ENCODE data around the gene GNAI2. TPM values are rescaled to one million over a fixed set of nuclear protein-coding genes. Genes with fewer than 3 reads are reported as not detected.
A peak's percentile ranks its signal among the peaks of the same experiment; 100 is the strongest.

GNAI2 gene
- polyA plus RNA-seq, 3 donors from 2014 or later = 550 to 903 (median 902) TPM

DNA sequence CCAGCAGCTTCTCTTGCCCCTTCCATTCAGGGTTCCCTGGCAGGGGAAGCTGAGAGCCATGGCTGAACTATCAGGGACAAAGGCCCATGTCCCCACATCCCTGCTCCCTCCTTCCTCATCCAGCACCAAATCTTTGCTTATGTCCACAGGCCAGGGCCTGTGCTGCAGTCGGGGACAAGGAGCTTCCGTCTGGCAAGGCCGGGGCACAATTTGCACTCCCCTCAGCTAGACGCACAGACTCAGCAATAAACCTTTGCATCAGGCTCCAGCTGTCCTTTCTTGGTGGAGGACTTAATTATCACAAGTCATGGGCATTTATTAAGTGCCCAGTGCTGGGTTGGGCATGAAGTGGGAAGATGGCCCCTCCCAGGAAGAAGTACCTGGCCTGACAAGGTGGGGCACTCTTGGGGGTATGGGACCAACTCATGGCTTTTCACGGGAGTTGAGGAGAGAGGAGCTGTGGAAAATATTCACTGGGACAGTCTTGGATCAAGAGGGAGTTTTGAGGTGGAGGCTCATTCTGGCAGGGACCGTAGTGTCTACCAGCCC, 39.7 kb upstream of the GNAI2 start:
- Mint-ChIP-seq H3K27ac (no peak overlapping the region), H3K36me3 (no peaks in the 10 kb centered on the region), H3K4me1 (peaks cover 0 to 8% of the 10 kb centered on the region in 2 donors), H3K4me3 (no peak overlapping the region), H3K27me3 (ENCODE audit: low read depth in 3 of 3) (peaks cover 12 to 21% (median 15%) of the 10 kb centered on the region in 3 donors), H3K9me3 (no peaks in the 10 kb centered on the region)
- DNase-seq = no peak

GRCh38 chr3:50201573-50202315, 34.3 kb upstream of the GNAI2 start:
- Mint-ChIP-seq H3K4me3 (no peak overlapping the region), H3K27me3 (ENCODE audit: low read depth in 3 of 3) (peaks cover 17 to 27% (median 21%) of the 10 kb centered on the region in 3 donors), H3K36me3 (no peaks in the 10 kb centered on the region), H3K27ac (no peak overlapping the region), H3K9me3 (no peaks in the 10 kb centered on the region), H3K4me1 (no peaks in the 10 kb centered on the region)
- no peak for DNase-seq

- no peak overlapping the region for H3K27ac Mint-ChIP-seq
- H3K4me1 Mint-ChIP-seq = no peaks in the 10 kb centered on the region
Measured at GRCh38 chr3:50202353-50203112, 33.5 kb upstream of the GNAI2 start.

GRCh38 chr3:50203113-50203808, 32.7 kb upstream of the GNAI2 start:
- no peak overlapping the region for H3K4me3 Mint-ChIP-seq

More at GRCh38 chr3:50202353-50203112, 33.5 kb upstream of the GNAI2 start:
- no peaks in the 10 kb centered on the region for H3K36me3 Mint-ChIP-seq
- peaks cover 12 to 29% (median 23%) of the 10 kb centered on the region in 3 donors for H3K27me3 Mint-ChIP-seq (ENCODE audit: low read depth in 3 of 3)
- no peak for DNase-seq
- H3K4me3 Mint-ChIP-seq = no peak overlapping the region
- H3K9me3 Mint-ChIP-seq = no peaks in the 10 kb centered on the region

GRCh38 chr3:50203809-50204803, 31.9 kb upstream of the GNAI2 start:
- peaks cover 10 to 30% (median 20%) of the 10 kb centered on the region in 3 donors for H3K27me3 Mint-ChIP-seq (ENCODE audit: low read depth in 3 of 3)
- H3K9me3 Mint-ChIP-seq = no peaks in the 10 kb centered on the region
- no peaks in the 10 kb centered on the region for H3K4me1 Mint-ChIP-seq
- no peak for DNase-seq
- no peak overlapping the region for H3K4me3 Mint-ChIP-seq
- H3K36me3 Mint-ChIP-seq = no peaks in the 10 kb centered on the region
- no peak overlapping the region for H3K27ac Mint-ChIP-seq

More at GRCh38 chr3:50203113-50203808, 32.7 kb upstream of the GNAI2 start:
- Mint-ChIP-seq H3K4me1 (no peaks in the 10 kb centered on the region), H3K27me3 (ENCODE audit: low read depth in 3 of 3) (peaks cover 12 to 29% (median 23%) of the 10 kb centered on the region in 3 donors), H3K9me3 (no peaks in the 10 kb centered on the region), H3K36me3 (no peaks in the 10 kb centered on the region), H3K27ac (no peak overlapping the region)
- no peak for DNase-seq

- Mint-ChIP-seq H3K27ac (no peak within 1 kb of the TSS), H3K27me3 (ENCODE audit: low read depth in 3 of 3) (peaks cover 8 to 28% (median 19%) of the 10 kb centered on the region in 3 donors), H3K36me3 (no peaks in the 10 kb centered on the region), H3K4me1 (no peaks in the 10 kb centered on the region), H3K4me3 (no peak within 1 kb of the TSS), H3K9me3 (no peaks in the 10 kb centered on the region)
- no peak for DNase-seq
Measured at GRCh38 chr3:50204804-50205412, 31.1 kb upstream of the GNAI2 start, which contains the start of gene SLC38A3. Gene SLC38A3, plus strand, starts transcription at chr3:50205271. Its CDS starts 8,929 bp downstream, at chr3:50214200.

DNA sequence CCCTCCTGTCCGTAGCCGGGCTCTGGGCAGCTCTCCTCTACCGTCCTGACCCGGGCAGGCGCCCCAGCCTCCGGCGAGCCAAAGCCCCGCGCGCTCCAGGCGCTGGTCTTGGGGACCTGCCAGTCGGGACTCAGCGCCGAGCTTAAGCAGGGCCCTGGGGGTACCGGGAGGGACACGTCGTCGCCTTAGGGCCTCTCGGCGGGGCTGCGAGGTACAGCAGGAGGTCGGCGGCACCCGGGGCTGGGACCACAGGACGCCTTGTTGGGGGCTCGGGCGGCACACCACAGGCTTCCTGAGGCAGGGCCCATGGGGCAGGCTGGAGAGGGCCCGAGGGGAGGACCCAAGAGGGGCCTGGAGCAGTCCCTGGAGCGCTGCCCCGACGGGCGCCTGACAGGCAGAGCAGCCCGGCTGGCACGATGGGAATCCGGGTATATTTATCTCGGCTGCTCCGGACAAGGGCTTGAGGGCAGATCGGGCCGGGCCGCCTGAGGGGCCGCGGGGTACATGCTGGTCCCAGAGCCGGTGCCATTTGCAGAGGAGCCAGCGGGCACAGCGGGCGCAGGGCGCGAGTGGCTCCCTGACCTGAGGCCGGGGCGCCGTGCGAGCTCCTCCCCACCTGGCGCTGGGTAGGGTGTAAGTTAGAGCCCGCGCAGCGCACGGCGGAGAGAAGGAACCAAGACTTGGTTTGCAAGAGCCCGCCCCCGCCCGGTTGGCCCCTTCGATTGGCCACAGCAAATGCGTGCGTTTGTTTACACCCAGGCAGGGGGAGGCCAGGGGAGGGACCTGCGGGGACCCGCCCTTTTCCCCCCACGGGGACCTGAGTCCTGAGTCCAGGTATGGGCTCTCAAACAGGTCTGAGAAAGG, 30.4 kb upstream of the GNAI2 start:
- H3K4me3 Mint-ChIP-seq = no peak overlapping the region
- peaks cover 8 to 28% (median 17%) of the 10 kb centered on the region in 3 donors for H3K27me3 Mint-ChIP-seq (ENCODE audit: low read depth in 3 of 3)
- DNase-seq = no peak
- H3K36me3 Mint-ChIP-seq = no peaks in the 10 kb centered on the region
- no peak overlapping the region for H3K27ac Mint-ChIP-seq
- H3K9me3 Mint-ChIP-seq = no peaks in the 10 kb centered on the region
- H3K4me1 Mint-ChIP-seq = no peaks in the 10 kb centered on the region

DNA sequence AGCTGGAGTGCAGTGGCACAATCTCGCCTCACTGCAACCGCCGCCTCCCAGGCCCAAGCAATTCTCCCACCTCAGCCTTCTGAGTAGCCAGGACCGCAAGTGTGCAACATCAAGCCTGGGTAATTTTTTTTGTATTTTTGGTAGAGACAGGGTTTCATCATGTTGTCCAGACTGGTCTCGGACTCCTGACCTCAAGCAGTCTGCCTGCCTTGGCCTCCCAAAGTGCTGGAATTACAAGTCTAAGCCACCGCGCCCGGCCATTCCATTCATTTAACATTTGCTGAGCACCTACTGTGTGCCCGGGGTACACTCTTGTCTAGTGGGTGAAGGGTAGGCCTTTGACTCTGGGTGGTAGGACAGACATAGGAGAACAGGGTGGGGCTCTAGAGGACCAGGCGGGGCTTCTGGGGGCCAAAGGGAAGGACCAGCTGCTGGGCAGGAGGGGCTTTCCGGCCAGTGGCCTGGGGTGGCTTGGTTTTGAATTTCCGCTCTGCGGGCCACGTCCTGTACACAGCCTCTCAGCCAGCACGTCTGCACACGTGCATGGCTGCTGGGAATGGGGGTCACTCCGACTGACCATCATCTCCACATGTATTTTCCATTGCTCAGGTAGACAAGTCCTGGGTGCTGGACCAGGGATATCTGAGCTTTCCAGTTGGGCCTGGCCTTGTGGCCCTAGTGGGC, 28.5 kb upstream of the GNAI2 start:
- Mint-ChIP-seq H3K36me3 (no peaks in the 10 kb centered on the region), H3K4me1 (no peaks in the 10 kb centered on the region), H3K9me3 (no peaks in the 10 kb centered on the region), H3K4me3 (no peak overlapping the region), H3K27ac (peak overlapping the region in 1 of 6 donors; percentile 34), H3K27me3 (ENCODE audit: low read depth in 3 of 3) (peaks cover 6 to 19% (median 16%) of the 10 kb centered on the region in 3 donors)
- no peak for DNase-seq

- Mint-ChIP-seq H3K27me3 (ENCODE audit: low read depth in 3 of 3) (peaks cover 5 to 14% (median 12%) of the 10 kb centered on the region in 3 donors), H3K4me1 (no peaks in the 10 kb centered on the region), H3K4me3 (no peak overlapping the region), H3K9me3 (no peaks in the 10 kb centered on the region), H3K36me3 (no peaks in the 10 kb centered on the region), H3K27ac (no peak overlapping the region)
- no peak for DNase-seq
Measured at GRCh38 chr3:50208677-50209344, 27.2 kb upstream of the GNAI2 start.

DNA sequence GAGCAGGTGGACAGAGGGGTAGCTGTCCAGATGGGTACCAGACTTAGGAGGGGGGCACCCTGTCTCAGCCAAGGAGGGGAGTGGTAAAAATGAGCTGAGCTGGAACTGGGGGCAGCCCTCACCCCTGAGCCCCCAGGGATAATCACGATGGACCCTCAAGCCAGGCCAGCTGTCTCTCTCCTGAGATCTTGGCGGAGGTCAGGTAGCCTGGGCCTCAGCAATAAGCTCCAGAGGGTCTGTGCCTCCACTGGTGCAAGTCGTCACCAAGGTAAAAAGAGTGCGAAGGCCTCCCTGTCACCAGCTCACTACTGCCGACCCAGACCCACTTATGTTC, 25.9 kb upstream of the GNAI2 start:
- Mint-ChIP-seq H3K36me3 (no peaks in the 10 kb centered on the region), H3K4me1 (no peaks in the 10 kb centered on the region), H3K27me3 (ENCODE audit: low read depth in 3 of 3) (peaks cover 5 to 10% (median 9%) of the 10 kb centered on the region in 3 donors), H3K9me3 (no peaks in the 10 kb centered on the region), H3K27ac (no peak overlapping the region), H3K4me3 (no peak overlapping the region)
- DNase-seq = no peak

Measured in immature natural killer cell (primary cell).